GM18502 (cell line): ENCODE results near the gene RDH5.
A peak's percentile ranks its signal among the peaks of the same experiment; 100 is the strongest.

ENCODE experiments used
- ATAC-seq: cut with Tn5 transposase; IDR thresholded peaks from one replicate; pipeline ENCODE4 v1.9.1; 2021; ENCODE audit warnings: mild to moderate bottlenecking; ENCODE audit not compliant: unreplicated experiment, poor library complexity

RDH5 gene

GRCh38 chr12:55695349-55695748 lies 24.8 kb upstream of the RDH5 start:
- ATAC-seq: no peak

GRCh38 chr12:55696141-55696540 lies 24.1 kb upstream of the RDH5 start:
- ATAC-seq: no peak

- no peak for ATAC-seq
Measured at GRCh38 chr12:55696796-55697462, 23.3 kb upstream of the RDH5 start.

GRCh38 chr12:55697686-55698085 lies 22.5 kb upstream of the RDH5 start:
- ATAC-seq: no peak

- ATAC-seq: no peak
Measured at GRCh38 chr12:55698241-55698955, 21.8 kb upstream of the RDH5 start.

- ATAC-seq: no peak
Measured at GRCh38 chr12:55698965-55699364, 21.2 kb upstream of the RDH5 start.

GRCh38 chr12:55699471-55700055 lies 20.6 kb upstream of the RDH5 start:
- no peak for ATAC-seq

- ATAC-seq: no peak
Measured at GRCh38 chr12:55700255-55701018, 19.8 kb upstream of the RDH5 start.

- ATAC-seq: no peak
Measured at GRCh38 chr12:55702861-55703260, 17.3 kb upstream of the RDH5 start.

GRCh38 chr12:55703288-55703687 lies 16.9 kb upstream of the RDH5 start:
- ATAC-seq: no peak

GRCh38 chr12:55703901-55704761 lies 16.1 kb upstream of the RDH5 start:
- no peak for ATAC-seq

GRCh38 chr12:55704824-55705718 lies 15.1 kb upstream of the RDH5 start:
- ATAC-seq: no peak

- ATAC-seq: no peak
Measured at GRCh38 chr12:55705782-55706402, 14.3 kb upstream of the RDH5 start.

- ATAC-seq: no peak
Measured at GRCh38 chr12:55706568-55707218, 13.5 kb upstream of the RDH5 start.

- ATAC-seq: no peak
Measured at GRCh38 chr12:55707219-55707671, 12.9 kb upstream of the RDH5 start.

GRCh38 chr12:55707841-55708694 lies 12.1 kb upstream of the RDH5 start, which contains the start of gene ITGA7:
Gene ITGA7, minus strand, starts transcription at chr12:55707904. Its CDS starts 222 bp downstream, at chr12:55707682.
- ATAC-seq: peak; percentile 65

- ATAC-seq: no peak
Measured at GRCh38 chr12:55708695-55709233, 11.4 kb upstream of the RDH5 start.
